ENCODE measurements around the gene IRS1.

IRS1 gene

GRCh38 chr2:226721541-226721940 is 78.1 kb downstream of the IRS1 start:
- Histone ChIP-seq H3K9me3 (no peaks in the 10 kb centered on the region), H3K27me3 (no peaks in the 10 kb centered on the region), H3K4me3 (ENCODE audit: low read depth, low read length) (no peak overlapping the region), H3K36me3 (no peaks in the 10 kb centered on the region), H3K4me1 (peaks cover 6% of the 10 kb centered on the region; the same call in 1 of the 2 replicates)
- TF ChIP-seq CTCF (IDR thresholded peaks at IDR 0.05; ENCODE audit: low read depth, low read length): no peak
- DNase-seq: peak; percentile 24

DNA sequence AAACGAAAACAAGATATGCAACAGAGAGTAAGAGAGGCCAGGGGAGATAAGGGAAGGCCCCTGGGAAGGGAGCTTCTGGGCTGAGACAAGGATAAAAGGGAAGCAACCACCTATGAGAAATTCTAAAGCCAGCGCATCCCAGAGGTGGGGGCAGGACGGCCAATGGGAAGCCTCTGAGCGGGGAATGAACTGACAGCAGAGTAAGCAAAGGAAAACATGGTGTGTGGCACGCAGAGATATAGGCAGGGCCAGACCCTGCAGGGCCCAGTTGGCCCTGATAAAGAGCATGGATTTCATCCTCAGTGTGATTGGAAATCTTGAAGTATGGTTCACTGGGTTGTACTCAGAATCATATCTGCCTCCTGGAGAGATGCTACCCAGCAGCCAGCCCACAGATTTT is 78.7 kb downstream of the IRS1 start:
- no peaks in the 10 kb centered on the region for H3K36me3 ChIP-seq
- no peaks in the 10 kb centered on the region for H3K9me3 ChIP-seq
- no peaks in the 10 kb centered on the region for H3K27me3 ChIP-seq
- peaks cover 6% of the 10 kb centered on the region; the same call in 1 of the 2 replicates for H3K4me1 ChIP-seq
- peak; percentile 15 for DNase-seq
- no peak overlapping the region for H3K4me3 ChIP-seq (ENCODE audit: low read depth, low read length)
- no peak for TF ChIP-seq CTCF (IDR thresholded peaks at IDR 0.05; ENCODE audit: low read depth, low read length)

GRCh38 chr2:226717719-226718118 is 81.9 kb downstream of the IRS1 start:
- Histone ChIP-seq H3K9me3 (no peaks in the 10 kb centered on the region), H3K4me1 (peaks cover 6% of the 10 kb centered on the region; the same call in 1 of the 2 replicates), H3K36me3 (no peaks in the 10 kb centered on the region), H3K27me3 (no peaks in the 10 kb centered on the region), H3K4me3 (ENCODE audit: low read depth, low read length) (no peak overlapping the region)
- DNase-seq: no peak
- no peak for TF ChIP-seq CTCF (IDR thresholded peaks at IDR 0.05; ENCODE audit: low read depth, low read length)

DNA sequence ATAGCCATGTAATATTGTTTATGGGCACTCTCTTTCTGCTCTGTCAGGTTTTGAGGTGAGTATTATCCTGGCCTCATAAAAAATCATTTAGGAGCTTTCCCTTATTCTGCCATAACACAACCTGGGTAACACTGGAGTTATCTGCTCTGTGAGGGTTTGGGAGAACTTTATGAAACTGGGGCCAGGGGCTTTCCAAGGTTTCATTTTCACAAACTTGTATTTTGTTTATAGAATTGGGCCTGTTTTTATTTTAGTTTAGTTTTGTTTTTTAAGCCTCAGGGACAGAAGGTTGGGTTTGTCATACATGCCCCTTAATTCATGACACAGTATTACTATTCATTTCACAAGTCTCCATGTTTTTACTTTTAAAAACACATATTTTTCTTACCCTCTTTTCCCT is 83.5 kb downstream of the IRS1 start:
- H3K27me3 ChIP-seq: no peaks in the 10 kb centered on the region
- H3K9me3 ChIP-seq: no peaks in the 10 kb centered on the region
- H3K4me3 ChIP-seq (ENCODE audit: low read depth, low read length): no peak overlapping the region
- TF ChIP-seq CTCF (IDR thresholded peaks at IDR 0.05; ENCODE audit: low read depth, low read length): no peak
- H3K36me3 ChIP-seq: no peaks in the 10 kb centered on the region
- no peak for DNase-seq
- peaks cover 1% of the 10 kb centered on the region; the same call in 1 of the 2 replicates for H3K4me1 ChIP-seq

DNA sequence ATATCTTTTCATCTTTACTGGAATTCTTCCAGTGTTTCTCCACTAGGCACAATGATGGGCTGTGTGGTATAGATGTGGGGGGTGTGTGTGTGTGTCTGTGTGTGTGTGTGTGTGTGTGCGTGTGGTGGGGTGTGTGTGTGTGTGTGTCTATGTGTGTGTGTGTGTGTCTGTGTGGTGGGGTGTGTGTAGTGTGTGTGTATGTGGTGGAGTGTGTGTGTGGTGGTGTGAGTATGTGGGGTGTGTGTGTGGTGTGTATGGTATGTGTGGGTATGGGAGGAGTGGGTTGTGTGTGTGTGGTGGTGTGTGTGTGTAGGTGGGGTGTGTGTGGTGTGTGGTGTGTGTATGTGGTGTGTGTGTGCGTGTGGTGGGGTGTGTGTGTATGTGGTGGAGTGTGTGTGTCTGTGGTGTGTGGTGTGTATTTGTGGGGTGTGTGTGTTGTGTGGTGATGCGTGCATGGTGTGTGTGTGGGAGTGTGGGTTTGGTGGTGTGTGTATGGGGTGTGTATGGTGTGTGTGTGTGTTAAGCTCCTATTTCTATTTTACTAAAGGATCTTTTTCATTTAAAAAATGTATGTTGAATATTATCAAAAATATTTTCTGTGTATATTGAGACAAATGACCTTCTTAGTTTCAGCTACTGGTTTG is 84.2 kb downstream of the IRS1 start:
- TF ChIP-seq CTCF (IDR thresholded peaks at IDR 0.05; ENCODE audit: low read depth, low read length): no peak
- H3K27me3 ChIP-seq: no peaks in the 10 kb centered on the region
- H3K4me3 ChIP-seq (ENCODE audit: low read depth, low read length): no peak overlapping the region
- H3K36me3 ChIP-seq: no peaks in the 10 kb centered on the region
- no peaks in the 10 kb centered on the region for H3K9me3 ChIP-seq
- no peaks in the 10 kb centered on the region for H3K4me1 ChIP-seq
- DNase-seq: no peak

- Histone ChIP-seq H3K27me3 (no peaks in the 10 kb centered on the region), H3K4me1 (no peaks in the 10 kb centered on the region), H3K36me3 (no peaks in the 10 kb centered on the region), H3K4me3 (ENCODE audit: low read depth, low read length) (no peak overlapping the region), H3K9me3 (no peaks in the 10 kb centered on the region)
- DNase-seq: no peak
- no peak for TF ChIP-seq CTCF (IDR thresholded peaks at IDR 0.05; ENCODE audit: low read depth, low read length)
Observed at GRCh38 chr2:226712941-226713340, 86.7 kb downstream of the IRS1 start.

All from BE2C (cell line).